Liver (tissue), 9 donors: ENCODE measurements around the gene FRMPD3. TPM values are rescaled to one million over a fixed set of nuclear protein-coding genes. Genes with fewer than 3 reads are reported as not detected.

Experiments used
- DNase-seq: peaks from one replicate; pipeline ENCODE4 v3.0.0-alpha.2; 2017; ENCODE audit warnings: low spot score
- H3K27ac ChIP-seq, 2 donors: one replicate each; pipeline ENCODE4 v1.7.0; 2013; ENCODE audit warnings: inconsistent platforms in 2 of 2, low read length in 2 of 2, control low read depth in 1 of 2, low read depth in 1 of 2, mild to moderate bottlenecking in 1 of 2
- H3K27me3 ChIP-seq, 4 donors: one replicate each; pipeline versions ENCODE4 v1.6.1 to v1.7.0; 2013; ENCODE audit warnings: low read length in 3 of 4, inconsistent platforms in 1 of 4, mild to moderate bottlenecking in 1 of 4, moderate library complexity in 1 of 4; ENCODE audit not compliant: control insufficient read depth in 4 of 4, insufficient read depth in 4 of 4
- H3K36me3 ChIP-seq, 4 donors: one replicate each; pipeline versions ENCODE4 v1.6.1 to v1.7.0; 2013; ENCODE audit warnings: low read length in 3 of 4, mild to moderate bottlenecking in 3 of 4, low read depth in 1 of 4, moderate library complexity in 1 of 4; ENCODE audit not compliant: control insufficient read depth in 4 of 4, insufficient read depth in 3 of 4
- H3K4me1 ChIP-seq, 4 donors: one replicate each; pipeline versions ENCODE4 v1.6.1 to v1.7.0; 2013; ENCODE audit warnings: low read length in 3 of 4, mild to moderate bottlenecking in 3 of 4, moderate library complexity in 1 of 4; ENCODE audit not compliant: control insufficient read depth in 4 of 4, insufficient read depth in 4 of 4
- H3K4me3 ChIP-seq, 3 donors: one replicate each; pipeline versions ENCODE4 v1.6.1 to v1.7.0; 2013; ENCODE audit warnings: low read length in 3 of 3, control low read depth in 1 of 3, low read depth in 1 of 3, mild to moderate bottlenecking in 1 of 3
- H3K9ac ChIP-seq, 2 donors: one replicate each; pipeline ENCODE4 v1.7.0; 2013; ENCODE audit warnings: low read length in 2 of 2, mild to moderate bottlenecking in 2 of 2, moderate library complexity in 2 of 2, control low read depth in 1 of 2, low read depth in 1 of 2
- H3K9me3 ChIP-seq, 4 donors: one replicate each; pipeline versions ENCODE4 v1.6.1 to v1.7.0; 2013; ENCODE audit warnings: low read length in 3 of 4; ENCODE audit not compliant: control insufficient read depth in 4 of 4
- ATF3 ChIP-seq: IDR thresholded peaks from 2 replicates; pipeline ENCODE4 v1.6.1; 2016; ENCODE audit warnings: antibody characterized with exemption
- EGR1 ChIP-seq, 2 donors: IDR thresholded peaks; 2 replicates each; pipeline ENCODE4 v1.6.1; 2016 to 2018; ENCODE audit warnings: antibody characterized with exemption in 2 of 2, low read depth in 2 of 2
- FOXA2 ChIP-seq: IDR thresholded peaks from 2 replicates; pipeline ENCODE4 v1.6.1; 2016; ENCODE audit warnings: antibody characterized with exemption
- HNF4A ChIP-seq, 2 donors: conservative IDR thresholded peaks; 2 replicates each; pipeline ENCODE4 v1.6.1; 2016; ENCODE audit warnings: antibody characterized with exemption in 2 of 2, mild to moderate bottlenecking in 2 of 2
- HNF4G ChIP-seq: IDR thresholded peaks from 2 replicates; pipeline ENCODE4 v1.6.1; 2016; ENCODE audit warnings: antibody characterized with exemption
- MAX ChIP-seq: IDR thresholded peaks from 2 replicates; pipeline ENCODE4 v1.6.1; 2016; ENCODE audit warnings: antibody characterized with exemption
- RXRA ChIP-seq, 2 donors: IDR thresholded peaks; 2 replicates each; pipeline ENCODE4 v1.6.1; 2017 to 2018; ENCODE audit warnings: antibody characterized with exemption in 2 of 2, mild to moderate bottlenecking in 1 of 2
- SP1 ChIP-seq: IDR thresholded peaks from 2 replicates; pipeline ENCODE4 v1.6.1; 2018; ENCODE audit warnings: antibody characterized with exemption, mild to moderate bottlenecking
- TAF1 ChIP-seq: conservative IDR thresholded peaks from 2 replicates; pipeline ENCODE4 v1.6.1; 2016; ENCODE audit warnings: antibody characterized with exemption, mild to moderate bottlenecking
- YY1 ChIP-seq: IDR thresholded peaks from 2 replicates; pipeline ENCODE4 v1.6.1; 2016; ENCODE audit warnings: antibody characterized with exemption, mild to moderate bottlenecking
- ZBTB33 ChIP-seq: IDR thresholded peaks from 2 replicates; pipeline ENCODE4 v1.6.1; 2016; ENCODE audit warnings: antibody characterized with exemption
- WGBS: extraction: QIAGEN DNeasy Blood & Tissue Kit; methylation state at CpG from one replicate; pipeline ENCODE4 v1.1.7; 2013; 5-methylcytosine and 5-hydroxymethylcytosine counted together
- polyA plus RNA-seq, 2 donors: library from polyadenylated mRNA; stranded (reverse) in 1 of 2; unstranded in 1 of 2; fragments of 200-250 nt in 1 of 2; fragments of >200 nt in 1 of 2; fragmentation: Nextera tagmentation in 1 of 2; extraction: Ambion mirVana in 1 of 2; gene quantifications; one replicate each; pipeline versions ENCODE4 v1.2.1 to v1.2.3, GENCODE V29; 2013 to 2015
- total RNA-seq, 2 donors: library from RNA; depleted of rRNA; stranded (reverse); fragments of >200 nt; gene quantifications; one replicate each; pipeline ENCODE4 v1.2.3, GENCODE V29; 2014
- donor health status: healthy.
- donor health status: healthy.
- donor health status: healthy.
- donor health status: healthy.
- donor health status: healthy.

The FRMPD3 gene
- total and polyA plus RNA-seq, 4 donors = under 0.01 to 0.01 TPM; not detected in 2

GRCh38 chrX:107445631-107446030 is 3.8 kb upstream of the FRMPD3 start (continued):
- no peak for TF ChIP-seq ZBTB33
- no peak for TF ChIP-seq TAF1
- no peak for TF ChIP-seq YY1
- TF ChIP-seq ATF3 = no peak

DNA sequence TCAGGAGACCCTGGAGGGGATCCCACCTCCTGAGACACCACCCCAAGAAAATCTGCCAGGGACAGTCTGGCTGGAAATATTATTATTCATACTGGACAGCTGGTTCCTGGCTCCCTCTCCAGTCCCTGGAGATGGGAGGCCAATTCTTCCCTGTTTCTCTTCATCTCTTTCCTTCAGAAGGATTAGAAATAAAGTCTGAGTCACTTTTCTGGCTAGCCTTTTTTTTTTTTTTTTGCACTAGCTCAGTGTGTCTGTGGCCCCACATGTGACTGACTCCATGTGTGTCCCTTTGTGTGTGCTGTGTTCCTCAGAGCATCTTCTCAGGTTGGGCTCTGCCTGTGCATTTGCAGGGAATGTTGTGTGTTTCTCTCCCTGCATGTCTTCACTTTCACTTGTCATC is 1.8 kb upstream of the FRMPD3 start:
- no peak overlapping the region for H3K27ac ChIP-seq
- H3K9ac ChIP-seq = no peak overlapping the region
- no peak overlapping the region for H3K4me3 ChIP-seq
- DNase-seq = no peak
- H3K27me3 ChIP-seq = peaks cover 0 to 16% (median 0%) of the 10 kb centered on the region in 4 donors
- no peak for TF ChIP-seq RXRA (IDR thresholded peaks at IDR 0.05)
- no peak for TF ChIP-seq FOXA2
- TF ChIP-seq EGR1 (IDR thresholded peaks at IDR 0.05; ENCODE audit: low read depth in 2 of 2) = no peak
- TF ChIP-seq MAX = no peak
- no peaks in the 10 kb centered on the region for H3K36me3 ChIP-seq
- no peaks in the 10 kb centered on the region for H3K9me3 ChIP-seq
- H3K4me1 ChIP-seq = peaks cover 2 to 14% (median 5%) of the 10 kb centered on the region in 4 donors

GRCh38 chrX:107448625-107448997 is 841 bp upstream of the FRMPD3 start:
- Histone ChIP-seq H3K4me3 (no peak overlapping the region), H3K36me3 (no peaks in the 10 kb centered on the region)
- WGBS = 27% methylated on average over 6 of the region's 6 CpGs

DNA sequence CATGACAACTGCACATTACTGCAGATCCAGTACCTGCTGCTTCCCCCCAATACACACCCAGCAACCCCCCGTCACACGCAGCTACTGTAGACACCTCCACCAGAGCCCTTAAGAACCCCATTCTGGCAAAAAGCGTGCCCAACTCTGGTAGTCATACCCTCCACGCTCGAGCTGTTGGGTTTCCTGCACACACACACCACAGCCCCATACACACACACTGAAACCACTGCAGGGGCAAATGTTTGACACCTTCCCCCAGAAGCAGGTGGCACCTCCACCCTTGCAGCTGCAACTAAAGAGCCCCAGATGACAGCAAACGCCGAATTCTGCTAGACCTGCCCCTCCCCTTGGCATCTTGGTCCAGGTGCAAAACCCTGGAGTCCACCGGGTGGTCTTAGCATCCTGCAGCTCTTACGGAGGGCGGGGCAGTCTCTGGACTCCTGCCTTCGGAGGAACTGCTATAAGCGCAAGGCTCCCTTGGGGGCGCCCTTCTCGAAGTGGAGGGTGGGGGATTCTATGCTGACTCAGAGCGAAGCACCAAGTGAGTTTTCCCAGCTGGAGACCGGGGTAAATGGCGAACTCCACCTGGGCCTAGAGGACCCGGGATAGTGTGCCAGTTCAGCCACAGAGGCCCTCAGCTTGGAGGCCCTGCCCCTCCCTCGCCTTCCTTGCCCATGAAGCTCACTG is 1.5 kb downstream of the FRMPD3 start:
- no peak for TF ChIP-seq HNF4A (conservative IDR thresholded peaks at IDR 0.05)
- no peak for TF ChIP-seq FOXA2
- Histone ChIP-seq H3K4me1 (peaks cover 2 to 14% (median 5%) of the 10 kb centered on the region in 4 donors), H3K4me3 (no peak overlapping the region), H3K36me3 (no peaks in the 10 kb centered on the region), H3K9me3 (no peaks in the 10 kb centered on the region), H3K27me3 (peaks cover 0 to 5% (median 0%) of the 10 kb centered on the region in 4 donors), H3K9ac (no peak overlapping the region), H3K27ac (no peak overlapping the region)
- no peak for DNase-seq
- WGBS = 7% methylated on average over 19 of the region's 19 CpGs

More at GRCh38 chrX:107448625-107448997, 841 bp upstream of the FRMPD3 start:
- Histone ChIP-seq H3K27ac (no peak overlapping the region), H3K9ac (no peak overlapping the region), H3K4me1 (peaks cover 2 to 14% (median 5%) of the 10 kb centered on the region in 4 donors), H3K9me3 (no peaks in the 10 kb centered on the region), H3K27me3 (peaks cover 0 to 14% (median 0%) of the 10 kb centered on the region in 4 donors)
- no peak for TF ChIP-seq EGR1 (IDR thresholded peaks at IDR 0.05; ENCODE audit: low read depth in 2 of 2)
- TF ChIP-seq SP1 = no peak
- no peak for TF ChIP-seq ATF3
- no peak for TF ChIP-seq HNF4G
- TF ChIP-seq MAX = no peak
- no peak for DNase-seq
